ENCODE data around the gene TIMM8A. TPM values are rescaled to one million over a fixed set of nuclear protein-coding genes. Genes with fewer than 3 reads are reported as not detected.

Gene TIMM8A, protein sequence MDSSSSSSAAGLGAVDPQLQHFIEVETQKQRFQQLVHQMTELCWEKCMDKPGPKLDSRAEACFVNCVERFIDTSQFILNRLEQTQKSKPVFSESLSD
- 10.4 and 12.7 TPM in 2 replicates for total RNA-seq

DNA sequence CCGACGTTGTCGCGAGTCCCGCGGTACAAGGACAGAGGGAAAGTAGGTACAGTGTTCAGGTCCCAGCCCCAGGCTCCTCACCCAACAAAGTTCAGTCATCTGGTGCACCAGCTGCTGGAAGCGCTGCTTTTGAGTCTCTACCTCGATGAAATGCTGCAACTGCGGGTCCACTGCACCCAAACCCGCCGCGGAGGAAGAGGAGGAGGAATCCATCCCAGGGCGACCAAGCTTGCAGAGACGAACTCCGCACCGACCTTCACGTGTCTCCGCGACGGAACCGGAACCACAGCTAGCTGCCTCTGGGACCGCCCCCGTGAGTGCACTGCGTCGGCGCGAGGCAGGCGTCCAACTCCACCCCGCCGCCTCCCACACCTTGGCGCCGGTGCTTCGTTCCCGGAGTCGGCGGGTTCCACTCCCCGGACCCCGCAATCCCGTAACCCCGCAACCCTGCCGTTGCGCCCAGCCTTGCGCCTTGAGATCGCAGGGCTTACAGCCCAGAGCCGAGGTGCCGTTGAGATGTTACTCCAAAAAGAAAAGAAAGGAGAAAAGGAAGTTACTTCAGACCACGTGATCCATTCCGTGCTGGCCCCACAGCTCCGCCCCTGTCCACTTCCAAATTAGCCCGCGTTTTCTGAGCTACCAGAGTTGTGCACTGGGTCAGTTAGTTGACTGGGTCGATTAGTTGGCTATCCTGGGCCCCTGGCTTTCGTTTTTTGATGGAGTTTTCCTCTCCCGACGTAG, at the start of gene TIMM8A:
TSS of gene TIMM8A (minus strand) at position 291 of the 741 bp plus-strand sequence. CDS start at position 213, 78 bp downstream.

DNA sequence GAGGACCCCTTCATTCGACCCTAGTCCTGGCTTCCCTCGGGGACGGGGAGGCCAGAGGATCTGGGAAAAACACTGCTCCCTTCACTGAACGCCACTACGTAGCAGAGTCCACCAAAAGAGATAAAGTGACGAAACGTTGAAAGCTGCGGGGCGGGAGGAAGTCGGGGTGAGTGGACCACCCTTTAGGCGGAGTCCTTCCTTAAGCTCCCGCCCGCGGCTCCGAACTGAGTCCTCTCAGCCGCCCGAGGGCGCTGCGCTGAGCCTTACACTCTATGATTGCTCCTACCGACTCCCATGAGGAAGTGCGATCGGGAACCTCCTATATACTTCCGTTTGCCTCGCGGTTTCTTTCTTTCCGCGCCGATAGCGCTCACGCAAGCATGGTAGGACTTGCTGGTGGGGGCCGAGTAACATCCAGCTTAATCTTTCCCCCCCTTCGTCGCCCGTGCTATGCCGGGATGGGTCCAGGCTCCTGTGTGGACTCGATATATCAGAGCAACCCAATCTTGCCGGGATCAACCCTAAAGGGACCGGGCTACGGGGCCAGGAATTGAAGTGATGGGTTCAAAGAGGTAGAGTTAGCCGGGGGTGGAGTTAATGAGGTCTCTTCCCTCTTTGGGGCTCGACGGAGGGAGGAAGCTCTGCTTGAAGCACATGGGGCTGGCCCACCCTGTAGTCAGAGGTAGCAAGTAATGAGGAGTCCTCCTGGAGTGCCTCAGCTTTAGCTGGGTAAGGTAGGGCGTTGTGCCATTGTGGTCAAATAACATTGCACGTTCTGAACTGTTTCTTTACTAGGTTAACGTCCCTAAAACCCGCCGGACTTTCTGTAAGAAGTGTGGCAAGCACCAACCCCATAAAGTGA, 42.4 kb upstream of the TIMM8A start, which contains the start of gene RPL36A:
TSS of gene RPL36A (plus strand) at position 348 of the 862 bp plus-strand sequence. CDS start at position 381, 33 bp downstream.

DNA sequence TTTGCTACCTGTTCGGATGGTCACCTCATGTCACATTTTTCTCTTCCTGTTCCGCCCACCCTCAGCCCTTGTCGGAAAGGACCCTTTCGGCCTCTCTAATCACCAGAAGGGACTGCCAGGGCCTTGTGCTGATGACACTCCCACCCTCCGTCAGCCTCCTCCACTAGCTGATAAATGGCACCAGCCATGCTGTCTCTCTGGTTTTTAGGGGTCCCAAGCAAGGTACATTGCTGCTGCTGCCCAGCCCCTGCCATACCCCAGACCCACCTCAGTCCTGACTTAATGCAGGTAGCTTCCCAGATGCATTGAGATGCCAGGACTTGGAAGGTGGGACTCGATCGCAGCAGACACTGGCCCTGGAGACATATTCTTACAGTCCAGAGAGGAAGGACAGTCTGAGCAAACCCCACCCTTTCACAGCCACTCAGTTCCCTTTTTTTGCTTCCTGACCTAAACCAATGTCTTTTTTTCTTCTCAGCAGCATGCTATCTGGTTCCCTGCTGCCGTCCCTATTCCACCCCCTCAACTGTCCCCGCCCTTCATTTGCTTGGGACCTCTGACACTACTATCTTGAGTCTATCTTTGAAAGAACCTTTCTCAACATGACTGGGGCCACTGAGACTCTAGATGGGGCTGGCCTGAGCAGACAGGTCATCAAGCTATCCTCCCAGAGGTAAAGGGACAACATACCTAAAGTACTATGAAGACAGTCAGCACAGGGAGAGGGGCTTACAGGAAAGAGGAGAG, 37.4 kb upstream of the TIMM8A start, which contains the start of gene BTK:
TSS of gene BTK (minus strand) at position 397 of the 747 bp plus-strand sequence. CDS start 10,907 bp downstream, outside the sequence.

Small RNAs within 50 kb of the gene (small RNA-seq; reads per million reads assigned to genes)
- gene RNU6-934P: not detected

Other genes with a start within 250 kb of the TIMM8A start
- 0.80 and 1.0 TPM in 2 replicates for gene DRP2, start 129.0 kb downstream of the TIMM8A start, total RNA-seq
- 1.4 and 2.4 TPM in 2 replicates for gene TAF7L, start 57.4 kb downstream of the TIMM8A start, total RNA-seq
- gene BTK, start 37.4 kb upstream of the TIMM8A start, total RNA-seq: 0.14 and 0.27 TPM in 2 replicates
- gene RPL36A, start 42.3 kb upstream of the TIMM8A start, total RNA-seq: 407 and 700 TPM in 2 replicates
- gene GLA, start 59.2 kb upstream of the TIMM8A start, total RNA-seq: 42.2 and 43.3 TPM in 2 replicates
- gene HNRNPH2, start 59.5 kb upstream of the TIMM8A start, total RNA-seq: 79.1 and 81.8 TPM in 2 replicates
- 6.8 and 9.0 TPM in 2 replicates for gene ARMCX4, start 136.7 kb upstream of the TIMM8A start, total RNA-seq
- 26.6 and 27.8 TPM in 2 replicates for gene ARMCX1, start 201.8 kb upstream of the TIMM8A start, total RNA-seq